ENCODE results near the gene VPS13D.

VPS13D gene

DNA sequence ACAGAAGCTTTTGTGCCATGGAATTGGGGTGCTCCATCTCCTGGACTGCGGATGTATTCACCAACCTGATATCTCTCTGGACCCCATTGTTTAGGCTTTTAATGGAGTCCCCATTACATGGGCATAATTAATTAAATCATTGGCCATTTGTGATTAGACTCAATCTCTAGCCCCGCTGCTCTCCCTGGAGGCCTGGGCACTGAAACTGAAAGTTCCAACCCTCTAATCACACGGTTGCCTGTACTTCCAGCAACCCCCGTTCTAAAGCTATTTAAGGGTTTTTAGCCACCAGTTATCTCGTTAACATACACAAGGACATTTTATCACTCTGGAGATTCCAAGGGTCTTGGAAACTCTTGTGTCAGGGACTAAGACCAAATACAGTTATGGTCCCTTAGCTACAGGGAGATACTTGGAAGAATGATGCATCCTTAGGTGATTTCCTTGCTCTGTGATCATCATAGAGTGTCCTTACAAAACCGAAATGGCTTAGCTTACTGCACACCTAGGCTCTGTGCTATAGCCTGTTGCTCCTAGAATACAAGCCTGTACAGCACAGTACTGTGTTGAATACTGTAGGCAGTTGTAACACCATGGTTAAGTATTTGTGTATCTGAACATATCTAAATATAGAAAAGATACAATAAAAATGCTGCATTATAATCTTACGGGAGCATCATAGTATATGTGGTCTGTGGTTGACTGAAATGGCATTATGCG lies 71.8 kb downstream of the VPS13D start:
- Histone ChIP-seq H3K9me3 (ENCODE audit: control insufficient read depth, low read length) (no peaks in the 10 kb centered on the region), H2BK5ac (ENCODE audit: low read depth, low read length, poor library complexity, severe bottlenecking) (no peak overlapping the region)

DNA sequence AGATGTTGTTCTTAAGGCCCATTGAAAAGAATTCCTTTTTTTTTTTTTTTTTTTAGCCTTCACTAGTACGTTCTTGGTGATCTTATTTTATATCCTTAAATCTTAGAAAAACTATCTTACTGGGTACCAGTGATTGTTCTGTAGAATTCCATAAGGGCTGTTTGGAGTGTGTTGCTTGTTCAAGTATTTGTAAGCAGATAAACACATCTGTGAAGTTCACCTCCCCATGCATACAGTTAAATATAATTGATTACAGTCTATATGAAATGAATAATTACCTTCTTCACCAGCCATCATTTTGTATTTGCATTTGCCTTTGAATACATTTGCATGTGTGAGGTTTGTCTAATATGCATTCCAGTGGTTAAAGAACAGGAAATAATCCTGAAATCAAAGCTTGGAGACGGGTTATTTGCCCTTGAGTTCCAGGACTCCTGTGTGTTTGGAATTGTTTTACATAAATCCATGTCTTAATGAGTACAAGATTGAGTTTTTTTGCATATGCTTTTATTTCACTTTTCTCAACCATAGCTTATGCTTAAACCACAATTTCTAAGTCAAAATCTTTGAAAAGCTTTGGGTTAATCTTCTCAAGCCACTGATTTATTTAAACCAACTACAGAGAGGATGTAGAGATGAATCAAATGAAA lies 73.1 kb downstream of the VPS13D start:
- Histone ChIP-seq H3K27ac (ENCODE audit: low read length, poor library complexity, severe bottlenecking) (no peak overlapping the region), H3K9ac (ENCODE audit: low read length) (no peak overlapping the region), H3K4me3 (ENCODE audit: insufficient read depth in 1 of 2, low read depth in 1 of 2, low read length in 2 of 2) (no peak overlapping the region), H3K18ac (ENCODE audit: low read depth in 1 of 2, low read length in 2 of 2) (no peak overlapping the region), H3K27me3 (ENCODE audit: control insufficient read depth in 1 of 2, insufficient read depth in 1 of 2, low read length in 2 of 2) (no peaks in the 10 kb centered on the region), H2BK5ac (ENCODE audit: low read depth, low read length, poor library complexity, severe bottlenecking) (no peak overlapping the region), H2AFZ (ENCODE audit: low read depth, low read length) (no peak overlapping the region), H2AK5ac (ENCODE audit: low read length, severe bottlenecking) (no peak overlapping the region), H3K79me1 (replicated peaks; ENCODE audit: low read length, poor library complexity, severe bottlenecking) (peaks cover 8% of the 10 kb centered on the region), H2BK15ac (ENCODE audit: low read depth, poor library complexity, severe bottlenecking) (no peak overlapping the region), H3K14ac (ENCODE audit: low read length in 2 of 2) (no peak overlapping the region), H2BK120ac (ENCODE audit: low read depth, low read length) (no peak overlapping the region), H3K4ac (ENCODE audit: low read depth in 1 of 2, low read length in 2 of 2) (no peak overlapping the region), H3K4me1 (ENCODE audit: control insufficient read depth, insufficient read depth, low read depth, low read length) (peaks cover under 1% of the 10 kb centered on the region), H3K23ac (ENCODE audit: low read length in 2 of 2) (no peak overlapping the region), H4K8ac (ENCODE audit: low read length) (no peak overlapping the region), H3K36me3 (ENCODE audit: control insufficient read depth in 1 of 2, insufficient read depth in 2 of 2, low read depth in 1 of 2, low read length in 2 of 2) (peaks cover 29 to 92% of the 10 kb centered on the region in 2 experiments), H4K91ac (ENCODE audit: low read length) (no peak overlapping the region), H3K4me2 (ENCODE audit: low read length, poor library complexity, severe bottlenecking) (no peak overlapping the region), H2BK12ac (ENCODE audit: low read length in 2 of 2) (no peak overlapping the region), H3K9me3 (ENCODE audit: control insufficient read depth, low read length) (no peaks in the 10 kb centered on the region)
- WGBS = 60% methylated on average over 1 of the region's 2 CpGs
- DNase-seq = peak; percentile 3

More for the DNA sequence above, 71.8 kb downstream of the VPS13D start:
- Histone ChIP-seq H3K4me1 (ENCODE audit: control insufficient read depth, insufficient read depth, low read depth, low read length) (no peaks in the 10 kb centered on the region), H2AFZ (ENCODE audit: low read depth, low read length) (no peak overlapping the region), H3K4me3 (ENCODE audit: insufficient read depth in 1 of 2, low read depth in 1 of 2, low read length in 2 of 2) (no peak overlapping the region), H2BK12ac (ENCODE audit: low read length in 2 of 2) (no peak overlapping the region), H3K14ac (ENCODE audit: low read length in 2 of 2) (no peak overlapping the region), H4K8ac (ENCODE audit: low read length) (no peak overlapping the region), H3K27ac (ENCODE audit: low read length, poor library complexity, severe bottlenecking) (no peak overlapping the region), H3K23ac (ENCODE audit: low read length in 2 of 2) (no peak overlapping the region), H3K4me2 (ENCODE audit: low read length, poor library complexity, severe bottlenecking) (no peak overlapping the region), H4K91ac (ENCODE audit: low read length) (no peak overlapping the region), H3K27me3 (ENCODE audit: control insufficient read depth in 1 of 2, insufficient read depth in 1 of 2, low read length in 2 of 2) (no peaks in the 10 kb centered on the region), H2AK5ac (ENCODE audit: low read length, severe bottlenecking) (no peak overlapping the region), H3K4ac (ENCODE audit: low read depth in 1 of 2, low read length in 2 of 2) (no peak overlapping the region), H3K79me1 (replicated peaks; ENCODE audit: low read length, poor library complexity, severe bottlenecking) (peaks cover 6% of the 10 kb centered on the region), H3K18ac (ENCODE audit: low read depth in 1 of 2, low read length in 2 of 2) (peak overlapping the region in 1 of 2 experiments; percentile 12), H3K9ac (ENCODE audit: low read length) (no peak overlapping the region), H3K36me3 (ENCODE audit: control insufficient read depth in 1 of 2, insufficient read depth in 2 of 2, low read depth in 1 of 2, low read length in 2 of 2) (peaks cover 26 to 87% of the 10 kb centered on the region in 2 experiments), H2BK120ac (ENCODE audit: low read depth, low read length) (no peak overlapping the region), H2BK15ac (ENCODE audit: low read depth, poor library complexity, severe bottlenecking) (no peak overlapping the region)
- no peak for DNase-seq
- 92% methylated on average over 8 of the region's 8 CpGs for WGBS

GRCh38 chr1:12305377-12305776 lies 75.5 kb downstream of the VPS13D start:
- no peak overlapping the region for H3K4ac ChIP-seq (ENCODE audit: low read depth in 1 of 2, low read length in 2 of 2)
- peaks cover 2% of the 10 kb centered on the region for H3K4me1 ChIP-seq (ENCODE audit: control insufficient read depth, insufficient read depth, low read depth, low read length)
- H4K8ac ChIP-seq (ENCODE audit: low read length) = no peak overlapping the region
- H3K14ac ChIP-seq (ENCODE audit: low read length in 2 of 2) = no peak overlapping the region
- no peak overlapping the region for H3K9ac ChIP-seq (ENCODE audit: low read length)
- no peak overlapping the region for H2BK120ac ChIP-seq (ENCODE audit: low read depth, low read length)
- H3K27ac ChIP-seq (ENCODE audit: low read length, poor library complexity, severe bottlenecking) = no peak overlapping the region
- H2BK15ac ChIP-seq (ENCODE audit: low read depth, poor library complexity, severe bottlenecking) = no peak overlapping the region
- no peak overlapping the region for H3K4me3 ChIP-seq (ENCODE audit: insufficient read depth in 1 of 2, low read depth in 1 of 2, low read length in 2 of 2)
- H2AK5ac ChIP-seq (ENCODE audit: low read length, severe bottlenecking) = no peak overlapping the region
- peaks cover 32 to 90% of the 10 kb centered on the region in 2 experiments for H3K36me3 ChIP-seq (ENCODE audit: control insufficient read depth in 1 of 2, insufficient read depth in 2 of 2, low read depth in 1 of 2, low read length in 2 of 2)
- no peak overlapping the region for H3K23ac ChIP-seq (ENCODE audit: low read length in 2 of 2)
- no peak overlapping the region for H2BK5ac ChIP-seq (ENCODE audit: low read depth, low read length, poor library complexity, severe bottlenecking)
- no peak overlapping the region for H4K91ac ChIP-seq (ENCODE audit: low read length)
- 76% methylated on average over 7 of the region's 8 CpGs for WGBS
- peak; percentile 19 for DNase-seq
- H3K79me1 ChIP-seq (replicated peaks; ENCODE audit: low read length, poor library complexity, severe bottlenecking) = peaks cover 7% of the 10 kb centered on the region
- no peaks in the 10 kb centered on the region for H3K27me3 ChIP-seq (ENCODE audit: control insufficient read depth in 1 of 2, insufficient read depth in 1 of 2, low read length in 2 of 2)
- H3K9me3 ChIP-seq (ENCODE audit: control insufficient read depth, low read length) = no peaks in the 10 kb centered on the region
- no peak overlapping the region for H3K4me2 ChIP-seq (ENCODE audit: low read length, poor library complexity, severe bottlenecking)
- H2BK12ac ChIP-seq (ENCODE audit: low read length in 2 of 2) = no peak overlapping the region
- no peak overlapping the region for H3K18ac ChIP-seq (ENCODE audit: low read depth in 1 of 2, low read length in 2 of 2)
- no peak overlapping the region for H2AFZ ChIP-seq (ENCODE audit: low read depth, low read length)

Data from mesenchymal stem cell (in vitro differentiated cells and primary cell).